Spleen (tissue), 7 donors: Measurements from ENCODE around the gene COBL.

Experiments used
- CTCF ChIP-seq, 11 experiments: fragments of 200-600 bp in 7 of 11; fragments of 450-650 bp in 4 of 11; sonication (generic) in 4 of 11; IDR thresholded peaks in 8 of 11; conservative IDR thresholded peaks in 3 of 11; 1 replicate in 7 of 11; 2 replicates in 4 of 11; pipeline versions ENCODE4 v1.4.0 to v1.8.0; 2016 to 2021; ENCODE audit warnings: antibody characterized with exemption in 11 of 11, inconsistent platforms in 4 of 11, mild to moderate bottlenecking in 1 of 11
- POLR2A ChIP-seq, 3 donors: fragments of 450-650 bp; IDR thresholded peaks; one replicate each; pipeline ENCODE4 v1.5.1; 2017; ENCODE audit warnings: antibody characterized with exemption in 3 of 3, mild to moderate bottlenecking in 1 of 3
- POLR2AphosphoS5 ChIP-seq, 3 donors: sonication (generic); formaldehyde crosslinking; IDR thresholded peaks; one replicate each; pipeline ENCODE4 v1.5.1; 2017; ENCODE audit warnings: antibody characterized with exemption in 3 of 3
- donor health status: DM: no; HTN: no; CAD: no; lungs with moderate emphysema.
- donor health status: DM: no; HTN: no; CAD: no.
- donor health status: DM: no; HTN: no; CAD: no.

- TF ChIP-seq POLR2A (IDR thresholded peaks at IDR 0.05) = no peak
- TF ChIP-seq CTCF (IDR thresholded peaks at IDR 0.05 in 8 of 11, conservative IDR thresholded peaks at IDR 0.05 in 3 of 11) = no peak
- TF ChIP-seq POLR2AphosphoS5 (IDR thresholded peaks at IDR 0.05) = no peak
These were observed 337.9 kb downstream of the COBL start for GRCh38 chr7:50978633-50979215.
